ENCODE measurements around the gene TMEM72. TPM values are rescaled to one million over a fixed set of nuclear protein-coding genes. Genes with fewer than 3 reads are reported as not detected.

The TMEM72 gene
- total RNA-seq, 1 experiment from 2014 or later: not detected

DNA sequence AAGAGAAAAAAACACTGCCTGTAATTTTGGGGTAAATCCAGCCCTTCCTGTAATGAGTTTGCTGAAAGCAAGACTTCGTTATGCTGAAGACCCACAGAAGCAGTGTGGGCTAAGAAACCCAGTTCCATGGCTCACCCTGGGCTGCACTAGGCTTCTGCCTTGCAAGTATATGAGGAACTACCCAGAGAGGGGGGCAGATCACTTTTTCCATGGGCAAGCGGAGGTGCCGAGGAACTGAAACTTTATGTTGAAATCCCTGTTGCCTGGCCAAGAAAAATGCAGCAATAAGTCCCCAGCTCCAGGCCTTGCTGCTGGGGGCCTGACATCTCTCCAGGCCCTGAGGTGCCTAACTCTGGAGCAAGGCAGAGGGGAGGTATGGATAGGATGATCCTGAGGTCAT is 57.0 kb downstream of the TMEM72 start:
- intact Hi-C loops (cut with micrococcal nuclease; ENCODE audit: unreplicated experiment): no loop called here
- Histone ChIP-seq H3K4me1 (replicated peaks; ENCODE audit: insufficient read depth) (peaks cover 10% of the 10 kb centered on the region; the same call in 1 of the 2 replicates), H3K79me2 (ENCODE audit: low read depth) (no peaks in the 10 kb centered on the region), H3K36me3 (ENCODE audit: low read depth) (no peaks in the 10 kb centered on the region), H2AFZ (no peak overlapping the region), H4K20me1 (ENCODE audit: insufficient read depth) (no peaks in the 10 kb centered on the region), H3K27me3 (ENCODE audit: insufficient read depth, low read depth) (no peaks in the 10 kb centered on the region), H3F3A (ENCODE audit: insufficient read depth, low read depth) (peaks cover 5% of the 10 kb centered on the region; the same call in 1 of the 2 replicates), H3K9me3 (ENCODE audit: insufficient read depth, low read depth) (no peaks in the 10 kb centered on the region), H3K9me2 (ENCODE audit: insufficient read depth) (no peaks in the 10 kb centered on the region), H3K4me3 (no peak overlapping the region), H3K4me2 (no peak overlapping the region), H3K27ac (no peak overlapping the region)
- TF ChIP-seq CTCF (conservative IDR thresholded peaks at IDR 0.05) (no peak), EZH2 (IDR thresholded peaks at IDR 0.05; ENCODE audit: low read depth) (no peak)
- BruUV-seq (replicated peaks): no TSS peak
- no peak for DNase-seq
- ChIA-PET CTCF (interaction anchor here (0.6 kb wide), 2 partner anchors 36 to 282 kb away, joined by 3 to 5 read pairs; no protein-coding TSS in a partner anchor), POLR2A (ENCODE audit: unreplicated experiment) (no interaction called here)

DNA sequence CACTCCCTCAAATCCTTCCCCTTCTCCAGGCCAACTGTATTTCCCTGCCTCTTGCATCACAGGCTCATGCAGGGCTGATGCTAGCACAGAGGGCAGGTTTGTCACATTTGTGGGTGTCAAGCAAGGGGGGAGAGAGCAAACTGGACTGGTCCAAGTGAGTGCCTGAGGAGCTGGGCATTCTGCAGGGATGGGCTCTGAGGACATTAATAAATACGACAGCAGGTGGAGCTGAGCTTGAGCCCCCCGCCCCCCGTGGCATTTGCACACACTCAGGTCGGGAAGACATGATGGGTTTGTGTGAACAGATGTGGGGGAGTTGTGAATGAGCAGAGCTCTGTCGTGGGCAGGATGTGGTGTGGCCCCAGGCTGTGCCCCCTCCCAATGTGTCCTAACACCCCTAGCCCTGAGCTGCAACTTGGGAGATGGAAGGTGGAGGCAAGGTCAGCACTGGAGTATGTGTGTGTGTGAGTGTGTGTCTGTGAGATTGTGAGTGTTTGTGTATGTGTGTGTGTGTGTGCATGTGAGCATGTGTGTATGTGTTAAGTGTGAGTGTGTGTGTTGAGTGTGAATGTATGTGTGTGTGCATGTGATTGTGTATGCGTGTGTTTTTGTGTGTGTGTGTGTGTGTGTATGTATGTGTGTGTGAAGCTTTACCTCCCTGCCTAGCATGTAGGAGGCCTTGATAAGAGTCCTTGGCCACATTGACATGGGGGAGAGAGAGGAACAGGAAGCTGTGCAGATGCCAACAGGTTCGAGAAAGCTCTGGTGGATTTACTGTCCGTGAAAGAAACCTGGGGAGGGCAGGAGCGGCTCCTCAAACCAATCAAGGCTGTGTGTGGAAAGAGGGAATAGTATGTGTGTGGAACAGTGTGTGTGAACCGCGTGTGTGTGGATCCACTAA is 57.6 kb downstream of the TMEM72 start:
- Histone ChIP-seq H3F3A (ENCODE audit: insufficient read depth, low read depth) (peaks cover 5% of the 10 kb centered on the region; the same call in 1 of the 2 replicates), H2AFZ (no peak overlapping the region), H3K79me2 (ENCODE audit: low read depth) (no peaks in the 10 kb centered on the region), H3K27ac (no peak overlapping the region), H3K27me3 (ENCODE audit: insufficient read depth, low read depth) (no peaks in the 10 kb centered on the region), H3K9me3 (ENCODE audit: insufficient read depth, low read depth) (no peaks in the 10 kb centered on the region), H3K4me2 (no peak overlapping the region), H3K4me1 (replicated peaks; ENCODE audit: insufficient read depth) (peaks cover 10% of the 10 kb centered on the region; the same call in 1 of the 2 replicates), H3K4me3 (no peak overlapping the region), H3K9me2 (ENCODE audit: insufficient read depth) (no peaks in the 10 kb centered on the region), H3K36me3 (ENCODE audit: low read depth) (no peaks in the 10 kb centered on the region), H4K20me1 (ENCODE audit: insufficient read depth) (no peaks in the 10 kb centered on the region)
- ChIA-PET POLR2A (ENCODE audit: unreplicated experiment) (no interaction called here), CTCF (no interaction called here)
- no peak for DNase-seq
- intact Hi-C loops (cut with micrococcal nuclease; ENCODE audit: unreplicated experiment): no loop called here
- BruUV-seq (replicated peaks): no TSS peak
- no peak for TF ChIP-seq CTCF (conservative IDR thresholded peaks at IDR 0.05)
- TF ChIP-seq EZH2 (IDR thresholded peaks at IDR 0.05; ENCODE audit: low read depth): no peak

GRCh38 chr10:44969854-44970253 is 58.7 kb downstream of the TMEM72 start:
- Histone ChIP-seq H3K9me3 (ENCODE audit: insufficient read depth, low read depth) (no peaks in the 10 kb centered on the region), H3K27me3 (ENCODE audit: insufficient read depth, low read depth) (no peaks in the 10 kb centered on the region), H2AFZ (no peak overlapping the region), H3K4me2 (no peak overlapping the region), H3K4me3 (no peak overlapping the region), H3K79me2 (ENCODE audit: low read depth) (no peaks in the 10 kb centered on the region), H3F3A (ENCODE audit: insufficient read depth, low read depth) (peaks cover 1% of the 10 kb centered on the region; the same call in 1 of the 2 replicates), H4K20me1 (ENCODE audit: insufficient read depth) (no peaks in the 10 kb centered on the region), H3K36me3 (ENCODE audit: low read depth) (no peaks in the 10 kb centered on the region), H3K4me1 (replicated peaks; ENCODE audit: insufficient read depth) (peaks cover 10% of the 10 kb centered on the region), H3K9me2 (ENCODE audit: insufficient read depth) (no peaks in the 10 kb centered on the region), H3K27ac (no peak overlapping the region)
- DNase-seq: no peak
- BruUV-seq (replicated peaks): no TSS peak
- ChIA-PET CTCF (no interaction called here), POLR2A (ENCODE audit: unreplicated experiment) (no interaction called here)
- intact Hi-C loops (cut with micrococcal nuclease; ENCODE audit: unreplicated experiment): no loop called here
- TF ChIP-seq EZH2 (IDR thresholded peaks at IDR 0.05; ENCODE audit: low read depth) (no peak), CTCF (conservative IDR thresholded peaks at IDR 0.05) (no peak)
